C4-2B (cell line): Measurements from ENCODE around the gene PTPN1.

Experiments used
- CTCF ChIP-seq: fragments of 450-650 bp; conservative IDR thresholded peaks from 2 replicates; pipeline ENCODE4 v1.5.1; 2017; ENCODE audit warnings: mild to moderate bottlenecking
- ZFX ChIP-seq: fragments of 450-650 bp; IDR thresholded peaks from 2 replicates; pipeline ENCODE4 v1.6.1; 2017

GRCh38 chr20:50611128-50611810 lies 101.1 kb downstream of the PTPN1 start:
- TF ChIP-seq CTCF (no peak), ZFX (no peak)
